CD8-positive, alpha-beta memory T cell (primary cell): ENCODE results near the gene AUTS2. TPM values are rescaled to one million over a fixed set of nuclear protein-coding genes. Genes with fewer than 3 reads are reported as not detected.

ENCODE experiments used
- CTCF ChIA-PET: fragments of 350-600 bp; sonication (Branson Sonifier 250); formaldehyde crosslinking; loops from one replicate; lab custom pipeline; 2021; ENCODE audit warnings: antibody characterized with exemption; lab: Charles Lee
- POLR2A ChIA-PET: fragments of 350-600 bp; sonication (Branson Sonifier 250); formaldehyde crosslinking; loops from one replicate; lab custom pipeline; 2021; ENCODE audit warnings: antibody characterized with exemption; lab: Charles Lee
- DNase-seq, 5 donors: peaks; one replicate each; pipeline versions ENCODE4 v3.0.0 to v3.0.0-alpha.2; 2020 to 2022; ENCODE audit warnings: mixed read lengths in 1 of 5
- H3K27ac ChIP-seq: one replicate; pipeline ENCODE4 v1.7.0; 2013; ENCODE audit warnings: low read depth, mild to moderate bottlenecking, low read length, moderate library complexity
- H3K27me3 ChIP-seq: 2 replicates; pipeline ENCODE4 v1.7.0; 2013; ENCODE audit warnings: low read length, mild to moderate bottlenecking; ENCODE audit not compliant: insufficient read depth, poor library complexity, severe bottlenecking
- H3K36me3 ChIP-seq: 2 replicates; pipeline ENCODE4 v1.7.0; 2013; ENCODE audit warnings: mild to moderate bottlenecking, low read length, moderate library complexity; ENCODE audit not compliant: insufficient read depth
- H3K4me1 ChIP-seq: 2 replicates; pipeline ENCODE4 v1.7.0; 2013; ENCODE audit warnings: mild to moderate bottlenecking, low read length, moderate library complexity; ENCODE audit not compliant: insufficient read depth
- H3K4me3 ChIP-seq: 2 replicates; pipeline ENCODE4 v1.7.0; 2013; ENCODE audit warnings: mild to moderate bottlenecking, low read length
- H3K9me3 ChIP-seq: 2 replicates; pipeline ENCODE4 v1.7.0; 2013; ENCODE audit warnings: mild to moderate bottlenecking, low read length
- H3K27ac Mint-ChIP-seq, 8 donors: one replicate each; pipeline ENCODE4 v1.8.0; 2020 to 2021; ENCODE audit warnings: mixed read lengths in 8 of 8, mild to moderate bottlenecking in 6 of 8, inconsistent platforms in 3 of 8, moderate library complexity in 3 of 8
- H3K27me3 Mint-ChIP-seq, 2 donors: one replicate each; pipeline ENCODE4 v1.8.0; 2020 to 2021; ENCODE audit warnings: mixed read lengths in 2 of 2, mild to moderate bottlenecking in 1 of 2, moderate library complexity in 1 of 2
- H3K36me3 Mint-ChIP-seq, 3 donors: one replicate each; pipeline ENCODE4 v1.8.0; 2020 to 2021; ENCODE audit warnings: mixed read lengths in 3 of 3, inconsistent platforms in 1 of 3, mild to moderate bottlenecking in 1 of 3
- H3K4me1 Mint-ChIP-seq, 3 donors: one replicate each; pipeline ENCODE4 v1.8.0; 2020 to 2021; ENCODE audit warnings: mixed read lengths in 3 of 3, inconsistent platforms in 1 of 3, mild to moderate bottlenecking in 1 of 3
- H3K4me3 Mint-ChIP-seq, 7 donors: one replicate each; pipeline ENCODE4 v1.8.0; 2020 to 2021; ENCODE audit warnings: mixed read lengths in 7 of 7, mild to moderate bottlenecking in 6 of 7, moderate library complexity in 4 of 7, inconsistent platforms in 2 of 7
- H3K9me3 Mint-ChIP-seq, 5 donors: one replicate each; pipeline ENCODE4 v1.8.0; 2020 to 2022; ENCODE audit warnings: mixed read lengths in 5 of 5, mild to moderate bottlenecking in 3 of 5, moderate library complexity in 2 of 5, inconsistent platforms in 1 of 5
- polyA plus RNA-seq: library from polyadenylated mRNA; unstranded; fragments of 300-500 nt; fragmentation: Illumina TruSeq; gene quantifications from one replicate; pipeline ENCODE4 v1.2.3, GENCODE V29; 2021
- total RNA-seq, 2 experiments: library from RNA; stranded (reverse); gene quantifications; one replicate each; pipeline ENCODE4 v1.2.3, GENCODE V29; 2021

The AUTS2 gene
- total and polyA plus RNA-seq, 3 experiments from 2014 or later: 4.4 to 9.9 (median 5.3) TPM

GRCh38 chr7:70189776-70190175 is 591.5 kb downstream of the AUTS2 start:
- Histone ChIP-seq H3K36me3 (no peaks in the 10 kb centered on the region), H3K27me3 (no peaks in the 10 kb centered on the region), H3K4me3 (no peak overlapping the region), H3K4me1 (no peaks in the 10 kb centered on the region), H3K27ac (no peak overlapping the region), H3K9me3 (no peaks in the 10 kb centered on the region)
- Mint-ChIP-seq H3K36me3 (no peaks in the 10 kb centered on the region), H3K4me3 (no peak overlapping the region), H3K27me3 (peaks cover 3 to 26% of the 10 kb centered on the region in 2 donors), H3K27ac (no peak overlapping the region), H3K9me3 (peaks cover 0 to 2% (median 0%) of the 10 kb centered on the region in 5 donors), H3K4me1 (peaks cover 0 to 6% (median 0%) of the 10 kb centered on the region in 3 donors)
- DNase-seq: no peak
- ChIA-PET CTCF (interaction anchor here (1.5 kb wide), 1 partner anchor 509 kb away, joined by 6 read pairs; no protein-coding TSS in a partner anchor), POLR2A (no interaction called here)

- H3K4me1 ChIP-seq: no peaks in the 10 kb centered on the region
- no peak overlapping the region for H3K27ac ChIP-seq
- H3K36me3 ChIP-seq: no peaks in the 10 kb centered on the region
- Mint-ChIP-seq H3K9me3 (peaks cover 0 to 2% (median 0%) of the 10 kb centered on the region in 5 donors), H3K4me3 (no peak overlapping the region), H3K36me3 (no peaks in the 10 kb centered on the region), H3K27ac (no peak overlapping the region), H3K27me3 (peaks cover 3 to 24% of the 10 kb centered on the region in 2 donors), H3K4me1 (peaks cover 0 to 6% (median 0%) of the 10 kb centered on the region in 3 donors)
- no peaks in the 10 kb centered on the region for H3K9me3 ChIP-seq
- CTCF ChIA-PET: interaction anchor here (0.7 to 1.5 kb wide), 2 partner anchors 8 to 508 kb away, joined by 3 to 6 read pairs; no protein-coding TSS in a partner anchor
- DNase-seq: no peak
- H3K4me3 ChIP-seq: no peak overlapping the region
- POLR2A ChIA-PET: no interaction called here
- no peaks in the 10 kb centered on the region for H3K27me3 ChIP-seq
Observed at GRCh38 chr7:70190281-70190680, 592.0 kb downstream of the AUTS2 start.

- Histone ChIP-seq H3K4me1 (no peaks in the 10 kb centered on the region), H3K4me3 (no peak overlapping the region), H3K36me3 (no peaks in the 10 kb centered on the region), H3K9me3 (no peaks in the 10 kb centered on the region), H3K27me3 (no peaks in the 10 kb centered on the region), H3K27ac (no peak overlapping the region)
- H3K27ac Mint-ChIP-seq: no peak overlapping the region
- H3K4me1 Mint-ChIP-seq: peaks cover 0 to 6% (median 0%) of the 10 kb centered on the region in 3 donors
- H3K9me3 Mint-ChIP-seq: peaks cover 0 to 2% (median 0%) of the 10 kb centered on the region in 5 donors
- ChIA-PET CTCF (interaction anchor here (1.6 kb wide), 1 partner anchor 504 kb away, joined by 4 read pairs; no protein-coding TSS in a partner anchor), POLR2A (no interaction called here)
- H3K27me3 Mint-ChIP-seq: peaks cover 3 to 28% of the 10 kb centered on the region in 2 donors
- no peaks in the 10 kb centered on the region for H3K36me3 Mint-ChIP-seq
- DNase-seq: peak in 1 of 5 donors; percentile 9
- H3K4me3 Mint-ChIP-seq: no peak overlapping the region
Observed at GRCh38 chr7:70193514-70193913, 595.2 kb downstream of the AUTS2 start.

GRCh38 chr7:70208236-70209063 is 610.2 kb downstream of the AUTS2 start:
- H3K27ac Mint-ChIP-seq: no peak overlapping the region

GRCh38 chr7:70210200-70210935 is 612.1 kb downstream of the AUTS2 start:
- Histone ChIP-seq H3K27ac (no peak overlapping the region), H3K27me3 (no peaks in the 10 kb centered on the region), H3K4me1 (no peaks in the 10 kb centered on the region), H3K4me3 (no peak overlapping the region), H3K9me3 (no peaks in the 10 kb centered on the region), H3K36me3 (no peaks in the 10 kb centered on the region)
- CTCF ChIA-PET: no interaction called here
- no peak overlapping the region for H3K4me3 Mint-ChIP-seq
- POLR2A ChIA-PET: no interaction called here
- H3K36me3 Mint-ChIP-seq: no peaks in the 10 kb centered on the region
- H3K27me3 Mint-ChIP-seq: peaks cover 0 to 1% of the 10 kb centered on the region in 2 donors
- H3K4me1 Mint-ChIP-seq: no peaks in the 10 kb centered on the region
- no peak overlapping the region for H3K27ac Mint-ChIP-seq
- no peak for DNase-seq
- H3K9me3 Mint-ChIP-seq: peaks cover 0 to 2% (median 0%) of the 10 kb centered on the region in 5 donors

More at GRCh38 chr7:70208236-70209063, 610.2 kb downstream of the AUTS2 start:
- H3K4me1 ChIP-seq: no peaks in the 10 kb centered on the region
- Mint-ChIP-seq H3K9me3 (peaks cover 0 to 2% (median 0%) of the 10 kb centered on the region in 5 donors), H3K27me3 (peaks cover 0 to 1% of the 10 kb centered on the region in 2 donors), H3K4me1 (no peaks in the 10 kb centered on the region), H3K36me3 (no peaks in the 10 kb centered on the region), H3K4me3 (no peak overlapping the region)
- H3K27me3 ChIP-seq: no peaks in the 10 kb centered on the region
- DNase-seq: no peak
- no peak overlapping the region for H3K27ac ChIP-seq
- H3K36me3 ChIP-seq: no peaks in the 10 kb centered on the region
- H3K9me3 ChIP-seq: no peaks in the 10 kb centered on the region
- ChIA-PET POLR2A (no interaction called here), CTCF (no interaction called here)
- no peak overlapping the region for H3K4me3 ChIP-seq

GRCh38 chr7:70210936-70211310 is 612.6 kb downstream of the AUTS2 start:
- Mint-ChIP-seq H3K9me3 (peaks cover 0 to 2% (median 0%) of the 10 kb centered on the region in 5 donors), H3K27me3 (peaks cover 0 to 1% of the 10 kb centered on the region in 2 donors), H3K36me3 (no peaks in the 10 kb centered on the region), H3K4me1 (no peaks in the 10 kb centered on the region), H3K4me3 (no peak overlapping the region), H3K27ac (no peak overlapping the region)
- no peaks in the 10 kb centered on the region for H3K36me3 ChIP-seq
- H3K4me3 ChIP-seq: no peak overlapping the region
- DNase-seq: no peak
- ChIA-PET POLR2A (no interaction called here), CTCF (no interaction called here)
- no peaks in the 10 kb centered on the region for H3K27me3 ChIP-seq
- H3K27ac ChIP-seq: no peak overlapping the region
- no peaks in the 10 kb centered on the region for H3K4me1 ChIP-seq
- H3K9me3 ChIP-seq: no peaks in the 10 kb centered on the region

- Mint-ChIP-seq H3K4me1 (peaks cover 0 to 2% (median 0%) of the 10 kb centered on the region in 3 donors), H3K9me3 (no peaks in the 10 kb centered on the region), H3K27ac (no peak overlapping the region), H3K27me3 (peaks cover 0 to 1% of the 10 kb centered on the region in 2 donors), H3K36me3 (no peaks in the 10 kb centered on the region), H3K4me3 (no peak overlapping the region)
- Histone ChIP-seq H3K4me3 (no peak overlapping the region), H3K36me3 (no peaks in the 10 kb centered on the region), H3K27me3 (no peaks in the 10 kb centered on the region), H3K4me1 (no peaks in the 10 kb centered on the region), H3K9me3 (no peaks in the 10 kb centered on the region), H3K27ac (no peak overlapping the region)
- ChIA-PET CTCF (no interaction called here), POLR2A (no interaction called here)
- no peak for DNase-seq
Observed at GRCh38 chr7:70212281-70212680, 614.0 kb downstream of the AUTS2 start.

GRCh38 chr7:70214071-70214470 is 615.8 kb downstream of the AUTS2 start:
- H3K4me3 Mint-ChIP-seq: no peak overlapping the region
- H3K36me3 Mint-ChIP-seq: no peaks in the 10 kb centered on the region
- H3K27me3 Mint-ChIP-seq: peaks cover 0 to 1% of the 10 kb centered on the region in 2 donors
- no peaks in the 10 kb centered on the region for H3K27me3 ChIP-seq
- H3K4me1 Mint-ChIP-seq: peaks cover 0 to 6% (median 0%) of the 10 kb centered on the region in 3 donors
- ChIA-PET CTCF (no interaction called here), POLR2A (no interaction called here)
- no peak overlapping the region for H3K27ac Mint-ChIP-seq
- no peak overlapping the region for H3K27ac ChIP-seq
- no peaks in the 10 kb centered on the region for H3K9me3 Mint-ChIP-seq
- H3K4me3 ChIP-seq: no peak overlapping the region
- H3K36me3 ChIP-seq: no peaks in the 10 kb centered on the region
- no peaks in the 10 kb centered on the region for H3K9me3 ChIP-seq
- DNase-seq: no peak
- no peaks in the 10 kb centered on the region for H3K4me1 ChIP-seq
